IPS-20b (cell line): ENCODE measurements around the gene RABL2B.
A peak's percentile ranks its signal among the peaks of the same experiment; 100 is the strongest.
"Not testable (repeated sequence)": the region's sequence is repeated elsewhere in the genome, so short reads cannot be mapped to it uniquely, and the experiment has no call there.

Experiments
- H3K27ac ChIP-seq: one replicate; pipeline ENCODE4 v1.5.1; 2013; ENCODE audit warnings: low read length
- H3K27me3 ChIP-seq: 2 replicates; pipeline ENCODE4 v1.6.1; 2013; ENCODE audit warnings: mild to moderate bottlenecking, low read length, inconsistent platforms; ENCODE audit not compliant: insufficient read depth
- H3K36me3 ChIP-seq: 2 replicates; pipeline ENCODE4 v1.6.1; 2013; ENCODE audit warnings: low read depth, mild to moderate bottlenecking, inconsistent platforms, low read length, moderate library complexity; ENCODE audit not compliant: insufficient read depth
- H3K4me1 ChIP-seq: 2 replicates; pipeline ENCODE4 v1.6.1; 2013; ENCODE audit warnings: mild to moderate bottlenecking, control low read depth, inconsistent platforms, low read length, moderate library complexity; ENCODE audit not compliant: insufficient read depth
- H3K4me3 ChIP-seq: 2 replicates; pipeline ENCODE4 v1.5.1; 2013; ENCODE audit warnings: mild to moderate bottlenecking, low read length, inconsistent platforms
- H3K9ac ChIP-seq: 2 replicates; pipeline ENCODE4 v1.6.1; 2013; ENCODE audit warnings: low read depth, mild to moderate bottlenecking, inconsistent platforms, low read length, moderate library complexity
- H3K9me3 ChIP-seq: 2 replicates; pipeline ENCODE4 v1.6.1; 2013; ENCODE audit warnings: mild to moderate bottlenecking, low read depth, low read length, inconsistent platforms; ENCODE audit not compliant: insufficient read depth

The RABL2B gene

GRCh38 chr22:50783033-50783879, at the start of gene RABL2B:
Gene RABL2B (minus strand): TSS chr22:50783636. CDS start chr22:50782294, 1,342 bp downstream.
- H3K9me3 ChIP-seq, H3K36me3 ChIP-seq, H3K27ac ChIP-seq: not testable (repeated sequence)

GRCh38 chr22:50786936-50787335, 3.5 kb upstream of the RABL2B start:
- not testable (repeated sequence) for H3K27me3 ChIP-seq, H3K27ac ChIP-seq, H3K4me1 ChIP-seq, H3K9ac ChIP-seq, H3K4me3 ChIP-seq, H3K9me3 ChIP-seq, H3K36me3 ChIP-seq

More at GRCh38 chr22:50783033-50783879, at the start of gene RABL2B:
- H3K4me3 ChIP-seq, result peak within 1 kb of the TSS; percentile 64
- not testable (repeated sequence) for H3K27me3 ChIP-seq, H3K9ac ChIP-seq, H3K4me1 ChIP-seq

- not testable (repeated sequence) for H3K9ac ChIP-seq, H3K36me3 ChIP-seq, H3K27ac ChIP-seq, H3K27me3 ChIP-seq, H3K4me1 ChIP-seq, H3K9me3 ChIP-seq, H3K4me3 ChIP-seq
These were observed 1.9 kb upstream of the RABL2B start for GRCh38 chr22:50785289-50785688.

GRCh38 chr22:50783880-50784276, 442 bp upstream of the RABL2B start:
- not testable (repeated sequence) for H3K36me3 ChIP-seq, H3K9ac ChIP-seq, H3K9me3 ChIP-seq, H3K27ac ChIP-seq, H3K4me1 ChIP-seq, H3K27me3 ChIP-seq
- peak overlapping the region; percentile 63; the same call in 1 of the 2 replicates for H3K4me3 ChIP-seq

- H3K9me3 ChIP-seq, H3K9ac ChIP-seq, H3K4me1 ChIP-seq, H3K4me3 ChIP-seq, H3K36me3 ChIP-seq, H3K27ac ChIP-seq, H3K27me3 ChIP-seq: not testable (repeated sequence)
These were observed 1.2 kb downstream of the RABL2B start for GRCh38 chr22:50782253-50782652.

GRCh38 chr22:50780244-50780643, 3.2 kb downstream of the RABL2B start:
- H3K4me1 ChIP-seq, H3K9ac ChIP-seq, H3K36me3 ChIP-seq, H3K27ac ChIP-seq, H3K27me3 ChIP-seq, H3K4me3 ChIP-seq, H3K9me3 ChIP-seq: not testable (repeated sequence)

- not testable (repeated sequence) for H3K9ac ChIP-seq, H3K27ac ChIP-seq, H3K4me3 ChIP-seq, H3K27me3 ChIP-seq, H3K9me3 ChIP-seq, H3K4me1 ChIP-seq, H3K36me3 ChIP-seq
These were observed 5.8 kb downstream of the RABL2B start for GRCh38 chr22:50777631-50778030.

GRCh38 chr22:50775132-50775531, 8.3 kb downstream of the RABL2B start:
- H3K27ac ChIP-seq, H3K9ac ChIP-seq, H3K4me1 ChIP-seq, H3K36me3 ChIP-seq, H3K4me3 ChIP-seq, H3K27me3 ChIP-seq, H3K9me3 ChIP-seq: not testable (repeated sequence)

GRCh38 chr22:50764288-50764687, 19.1 kb downstream of the RABL2B start:
- H3K4me3 ChIP-seq, H3K27ac ChIP-seq, H3K9ac ChIP-seq, H3K36me3 ChIP-seq, H3K4me1 ChIP-seq, H3K9me3 ChIP-seq: not testable (repeated sequence)
- H3K27me3 ChIP-seq, result peaks cover 11% of the 10 kb centered on the region; the same call in 1 of the 2 replicates

GRCh38 chr22:50761829-50762228, 21.6 kb downstream of the RABL2B start:
- H3K27me3 ChIP-seq, result peaks cover 35% of the 10 kb centered on the region
- H3K9me3 ChIP-seq, H3K27ac ChIP-seq, H3K4me3 ChIP-seq, H3K4me1 ChIP-seq, H3K36me3 ChIP-seq, H3K9ac ChIP-seq: not testable (repeated sequence)

- not testable (repeated sequence) for H3K27ac ChIP-seq, H3K9me3 ChIP-seq, H3K36me3 ChIP-seq, H3K9ac ChIP-seq, H3K4me1 ChIP-seq, H3K4me3 ChIP-seq
- H3K27me3 ChIP-seq, result peaks cover 44% of the 10 kb centered on the region
These were observed 23.7 kb downstream of the RABL2B start for GRCh38 chr22:50759597-50760341.

GRCh38 chr22:50756949-50757491, 26.4 kb downstream of the RABL2B start:
- not testable (repeated sequence) for H3K9me3 ChIP-seq, H3K4me1 ChIP-seq, H3K36me3 ChIP-seq, H3K27ac ChIP-seq
- Histone ChIP-seq H3K27me3 (peaks cover 52% of the 10 kb centered on the region), H3K9ac (peak overlapping the region; percentile 66; the same call in 1 of the 2 replicates), H3K4me3 (peak overlapping the region; percentile 73)
